ENCODE data around the gene CLTCL1.

GRCh38 chr22:19201130-19201868 lies 90.2 kb downstream of the CLTCL1 start:
- TF ChIP-seq CTCF (IDR thresholded peaks at IDR 0.05) (no peak), POLR2A (IDR thresholded peaks at IDR 0.05) (no peak)
